Activated T-cell treated with anti-CD3 and anti-CD28 coated beads, Interleukin-2, amount 50 U/mL, for 1 hour (primary cell): ENCODE data around the gene SPRED3.

Experiments used
- DNase-seq: peaks from one replicate; pipeline ENCODE4 v3.0.0-alpha.2; 2020

The SPRED3 gene

DNA sequence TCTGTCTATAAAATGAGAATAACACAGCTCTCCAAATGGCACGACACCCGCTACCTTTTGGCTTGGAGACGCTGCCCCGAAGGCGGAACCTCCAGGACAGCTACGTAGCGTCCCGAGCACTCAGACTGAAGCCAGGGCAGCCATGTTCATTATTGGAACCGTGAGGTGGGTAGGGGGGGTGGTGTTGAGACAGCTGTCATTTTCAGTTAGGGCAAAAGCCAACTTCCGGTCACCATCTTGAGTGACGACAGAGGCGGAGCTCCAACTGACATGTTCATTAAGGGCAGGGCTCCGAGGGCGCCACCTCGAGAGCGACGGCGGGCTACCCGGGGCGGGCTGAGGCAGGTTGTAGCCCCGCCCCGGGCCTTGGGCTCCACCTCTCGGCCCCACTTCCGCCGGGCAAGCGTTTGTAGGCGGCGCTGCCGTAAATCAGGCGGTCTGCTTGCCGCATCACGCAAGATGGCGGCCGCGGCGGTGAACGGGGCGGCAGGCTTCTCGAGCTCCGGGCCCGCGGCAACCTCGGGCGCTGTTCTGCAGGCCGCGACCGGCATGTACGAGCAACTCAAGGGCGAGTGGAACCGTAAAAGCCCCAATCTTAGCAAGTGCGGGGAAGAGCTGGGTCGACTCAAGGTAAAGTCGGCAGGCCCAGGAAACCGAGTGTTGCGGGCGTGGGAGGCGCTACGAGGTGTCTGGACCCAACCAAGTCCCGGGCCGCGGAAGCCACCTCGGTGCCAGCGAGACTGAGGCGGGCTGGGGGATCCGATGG is 14.0 kb upstream of the SPRED3 start, which contains the start of gene PSMD8:
Gene PSMD8, plus strand, starts transcription at position 240 of the 766 bp plus-strand sequence. Its CDS starts 31 bp downstream, at position 271.
- DNase-seq = peak; percentile 98

DNA sequence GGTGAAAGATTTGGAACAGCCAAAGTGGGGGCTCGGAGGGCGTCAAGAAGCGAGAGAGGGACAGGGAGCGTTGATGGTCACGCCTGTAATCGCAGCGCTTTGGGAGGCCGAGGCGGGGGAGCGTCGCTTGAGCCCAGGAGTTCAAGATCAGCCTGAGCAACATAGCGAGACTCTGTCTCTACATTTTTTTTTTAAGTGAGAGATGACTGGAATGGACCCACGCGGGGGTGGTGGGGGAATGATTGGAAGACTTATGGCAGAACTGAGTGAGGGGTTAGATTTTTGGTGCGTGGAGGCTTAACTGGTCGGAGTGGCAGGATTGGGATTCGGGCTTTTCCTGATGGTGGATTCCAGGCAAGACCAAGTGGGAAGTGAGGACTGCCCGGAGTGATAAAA is 13.4 kb upstream of the SPRED3 start:
- no peak for DNase-seq

- no peak for DNase-seq
Observed at GRCh38 chr19:38375748-38376147, 12.7 kb upstream of the SPRED3 start.

DNA sequence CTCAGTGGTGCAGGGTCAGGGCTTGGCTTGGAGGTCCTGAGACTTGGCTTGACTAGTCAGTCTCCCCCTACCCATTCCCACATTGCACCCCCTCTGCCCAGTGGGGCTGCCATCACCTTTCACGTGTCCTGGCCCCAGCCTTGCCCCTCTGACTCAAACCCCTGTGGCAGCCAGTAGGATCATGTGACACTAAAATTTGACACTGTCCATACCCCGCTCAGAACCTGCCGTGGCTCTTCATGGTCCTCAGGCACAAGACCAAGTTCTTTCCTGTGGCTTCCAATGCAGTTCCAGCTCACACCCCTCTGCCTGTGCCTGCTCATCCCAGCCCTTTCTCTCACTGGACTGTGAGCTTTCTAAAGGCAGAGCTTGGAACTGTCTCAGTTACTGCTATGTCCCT is 11.9 kb upstream of the SPRED3 start:
- DNase-seq = no peak

- no peak for DNase-seq
Observed at GRCh38 chr19:38377052-38377451, 11.4 kb upstream of the SPRED3 start.

DNA sequence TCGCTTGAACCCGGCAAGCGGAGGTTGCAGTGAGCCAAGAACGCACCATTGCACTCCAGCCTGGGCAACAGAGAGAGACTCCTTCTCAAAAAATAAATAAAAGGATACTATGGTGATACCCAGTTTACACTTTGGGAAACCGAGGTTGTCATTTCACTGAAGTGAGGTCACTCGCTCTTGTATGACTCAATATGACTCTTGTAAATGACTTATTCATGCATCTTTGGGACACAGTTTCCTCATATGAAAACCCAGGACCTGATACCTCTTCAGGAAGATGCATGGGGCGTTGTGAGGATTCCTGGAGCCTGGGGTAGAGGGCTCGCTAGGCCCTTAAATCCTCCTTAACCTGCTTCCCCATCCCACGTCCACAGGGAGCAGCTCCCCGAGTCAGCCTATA is 9.6 kb upstream of the SPRED3 start:
- DNase-seq = no peak

- no peak for DNase-seq
Observed at GRCh38 chr19:38381138-38381537, 7.4 kb upstream of the SPRED3 start.

DNA sequence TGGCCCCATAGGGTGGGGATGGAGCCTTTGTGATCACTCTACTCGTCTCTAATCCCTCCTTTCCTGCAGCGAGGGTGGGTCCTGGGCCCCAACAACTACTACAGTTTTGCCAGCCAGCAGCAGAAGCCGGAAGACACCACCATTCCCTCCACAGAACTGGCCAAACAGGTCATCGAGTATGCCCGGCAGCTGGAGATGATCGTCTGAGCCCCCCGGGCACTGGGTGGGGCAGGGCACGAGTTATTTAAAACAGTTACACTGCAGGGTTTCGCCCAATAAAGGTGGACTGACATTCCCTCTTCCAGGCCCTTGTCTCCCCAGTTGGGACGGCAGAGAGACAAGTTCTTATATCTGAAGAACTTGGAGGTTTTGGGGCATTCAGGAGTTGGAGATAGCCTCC is 5.3 kb upstream of the SPRED3 start:
- no peak for DNase-seq

DNA sequence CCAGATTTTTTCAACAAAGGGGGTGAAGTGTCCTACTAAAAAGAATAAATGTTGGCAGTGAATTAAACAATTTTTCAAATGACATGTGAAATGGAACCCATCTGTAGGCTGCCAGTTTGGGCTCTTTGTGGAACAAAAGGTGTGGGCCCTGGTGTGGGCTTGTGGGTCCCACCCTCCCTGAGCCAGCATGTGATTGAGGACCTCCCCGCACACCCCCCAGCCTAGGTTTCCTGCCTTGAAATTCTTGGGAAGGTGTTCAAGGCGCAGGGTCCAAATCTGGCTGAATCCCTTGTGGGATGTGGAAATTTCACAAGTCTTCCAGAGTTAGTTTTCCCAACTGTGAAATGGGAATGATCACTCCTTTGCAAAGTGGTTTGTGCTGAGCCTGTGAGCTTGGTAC is 4.8 kb upstream of the SPRED3 start:
- DNase-seq = no peak

GRCh38 chr19:38384209-38385027 is 4.1 kb upstream of the SPRED3 start:
- DNase-seq = no peak

- no peak for DNase-seq
Observed at GRCh38 chr19:38385057-38385803, 3.3 kb upstream of the SPRED3 start.

DNA sequence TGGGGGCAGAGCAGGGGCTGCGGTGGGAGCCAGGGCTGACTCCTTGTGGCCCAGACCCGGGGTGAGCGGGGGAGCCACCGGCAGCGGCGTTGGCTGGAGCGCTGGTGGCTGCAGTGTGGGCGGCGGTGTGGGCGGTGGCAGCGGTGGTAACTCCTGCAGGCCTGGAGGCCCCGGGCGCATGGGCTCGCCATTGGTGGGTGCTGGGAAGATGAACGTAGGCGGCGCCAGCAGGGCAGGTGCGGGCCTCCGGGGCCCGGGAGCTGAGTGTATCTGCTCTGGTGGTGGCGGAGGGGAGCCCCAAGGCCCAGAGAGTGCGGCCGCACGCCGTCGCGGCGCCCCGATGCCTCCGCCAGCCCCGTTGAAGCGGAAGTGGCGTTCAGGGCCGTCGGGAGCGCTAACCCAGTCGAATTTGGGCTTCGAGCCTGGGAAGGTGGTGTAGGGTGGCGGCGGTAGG is 2.7 kb upstream of the SPRED3 start:
- no peak for DNase-seq

- DNase-seq = no peak
Observed at GRCh38 chr19:38386300-38386970, 2.1 kb upstream of the SPRED3 start.

DNA sequence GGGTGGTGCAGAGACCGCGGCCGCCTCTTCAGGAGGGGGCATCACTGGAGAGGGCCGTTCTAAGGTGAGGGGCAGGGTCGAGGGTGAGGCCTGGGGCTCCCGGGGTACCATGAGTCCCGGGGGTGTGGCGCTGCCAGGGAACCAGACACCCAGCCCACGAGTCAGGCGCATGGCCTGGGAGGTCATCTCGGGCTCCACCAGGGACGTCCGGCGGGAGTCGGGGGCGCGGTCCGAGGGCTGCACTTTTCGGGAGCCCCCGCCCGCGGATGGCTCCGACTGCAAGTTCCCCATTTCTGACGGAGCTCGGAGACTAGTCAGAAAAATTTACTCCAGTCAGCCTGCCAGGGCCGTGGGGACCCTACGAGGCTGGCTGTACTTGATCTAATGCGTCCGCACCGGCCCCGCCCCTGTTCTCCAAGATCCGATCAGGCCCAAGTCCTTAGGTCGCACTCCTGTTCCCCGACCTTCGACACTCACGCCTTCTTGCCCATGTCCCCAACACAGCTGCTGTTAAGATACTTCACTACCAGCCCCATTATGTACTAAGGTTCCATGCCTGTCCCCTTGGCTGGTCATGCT is 1.4 kb upstream of the SPRED3 start:
- no peak for DNase-seq

DNA sequence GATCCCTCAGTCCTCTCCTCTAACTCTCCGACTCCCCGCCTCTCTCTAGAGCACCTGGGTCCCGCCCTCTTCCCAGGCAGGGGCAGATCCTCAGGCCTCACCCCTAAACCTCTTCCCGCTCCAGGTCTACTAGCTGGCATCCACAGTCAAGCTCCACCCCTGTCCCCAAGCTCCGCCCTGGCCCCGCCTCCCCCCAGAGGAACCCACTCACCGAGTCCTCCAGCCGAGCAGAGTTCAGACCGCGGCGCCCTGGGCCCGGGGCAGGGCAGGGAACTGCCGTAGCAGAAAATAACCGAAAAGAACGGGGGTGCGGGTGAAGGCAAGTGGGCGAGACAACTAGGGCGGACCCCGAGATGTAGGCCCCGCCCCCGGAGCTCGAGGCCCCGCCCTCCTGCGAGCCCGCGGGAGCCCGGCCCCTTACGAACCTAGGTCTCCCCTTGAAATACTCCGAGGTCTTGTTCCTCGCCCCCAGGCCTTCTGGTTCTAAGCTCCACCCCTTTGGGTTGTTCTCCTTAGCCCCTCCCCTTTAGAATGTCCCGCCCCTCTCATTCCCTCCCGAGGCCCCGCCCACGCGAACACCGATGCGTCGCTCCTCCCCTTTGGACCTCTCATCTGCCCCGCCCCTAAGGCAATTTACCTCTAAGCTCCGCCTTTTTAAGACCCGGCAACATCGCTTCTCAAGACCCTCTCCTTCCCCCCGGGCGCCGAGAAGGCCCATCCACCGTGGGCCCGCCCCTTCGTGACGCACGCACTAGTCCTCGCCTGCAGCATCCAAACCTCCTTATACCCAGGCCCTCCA is 748 bp upstream of the SPRED3 start, which contains the start of gene GGN:
Gene GGN, minus strand, starts transcription at position 485 of the 799 bp plus-strand sequence. CDS start 773 bp downstream, outside the sequence.
- peak; percentile 82 for DNase-seq

DNA sequence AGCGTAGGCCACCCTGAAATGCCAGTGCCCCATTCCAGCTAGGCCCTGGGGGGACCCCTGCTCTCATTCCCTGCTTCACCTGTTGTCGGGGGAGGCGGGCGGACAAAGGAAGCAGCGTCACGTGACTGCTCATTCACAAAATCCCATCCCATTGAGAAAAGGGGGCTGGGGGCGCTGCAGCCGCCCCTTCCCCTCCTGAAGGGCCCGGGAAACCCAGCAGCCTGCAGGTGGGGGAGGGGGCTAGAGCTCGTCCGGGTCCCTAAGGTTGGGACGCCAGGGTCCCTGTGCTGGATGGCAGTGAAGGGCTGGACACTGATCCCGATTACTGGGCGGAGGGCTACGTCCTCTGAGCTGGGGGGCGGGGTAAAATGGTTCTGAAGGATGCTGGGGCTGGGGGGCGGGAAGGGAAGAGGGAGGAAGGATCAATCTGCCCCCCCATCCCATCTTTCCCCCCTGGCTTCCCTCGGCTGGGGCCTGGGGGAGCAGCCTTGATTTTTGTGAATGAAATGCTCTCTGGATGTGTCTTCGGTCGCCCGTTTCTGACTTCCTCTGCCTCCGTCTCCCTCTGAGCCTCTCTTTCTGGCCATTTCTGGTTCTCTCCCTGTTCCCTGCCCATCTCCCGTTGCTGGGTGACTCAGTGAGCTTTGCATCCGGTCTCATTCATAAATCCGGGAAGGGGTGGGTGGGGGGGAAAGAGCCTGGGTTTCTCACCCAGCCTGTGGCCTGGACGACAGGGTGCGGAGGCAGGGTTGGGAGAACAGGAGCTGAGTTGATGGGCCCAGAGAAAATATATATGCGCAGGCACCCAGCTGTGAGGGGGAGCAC is 816 bp downstream of the SPRED3 start:
- DNase-seq = no peak

DNA sequence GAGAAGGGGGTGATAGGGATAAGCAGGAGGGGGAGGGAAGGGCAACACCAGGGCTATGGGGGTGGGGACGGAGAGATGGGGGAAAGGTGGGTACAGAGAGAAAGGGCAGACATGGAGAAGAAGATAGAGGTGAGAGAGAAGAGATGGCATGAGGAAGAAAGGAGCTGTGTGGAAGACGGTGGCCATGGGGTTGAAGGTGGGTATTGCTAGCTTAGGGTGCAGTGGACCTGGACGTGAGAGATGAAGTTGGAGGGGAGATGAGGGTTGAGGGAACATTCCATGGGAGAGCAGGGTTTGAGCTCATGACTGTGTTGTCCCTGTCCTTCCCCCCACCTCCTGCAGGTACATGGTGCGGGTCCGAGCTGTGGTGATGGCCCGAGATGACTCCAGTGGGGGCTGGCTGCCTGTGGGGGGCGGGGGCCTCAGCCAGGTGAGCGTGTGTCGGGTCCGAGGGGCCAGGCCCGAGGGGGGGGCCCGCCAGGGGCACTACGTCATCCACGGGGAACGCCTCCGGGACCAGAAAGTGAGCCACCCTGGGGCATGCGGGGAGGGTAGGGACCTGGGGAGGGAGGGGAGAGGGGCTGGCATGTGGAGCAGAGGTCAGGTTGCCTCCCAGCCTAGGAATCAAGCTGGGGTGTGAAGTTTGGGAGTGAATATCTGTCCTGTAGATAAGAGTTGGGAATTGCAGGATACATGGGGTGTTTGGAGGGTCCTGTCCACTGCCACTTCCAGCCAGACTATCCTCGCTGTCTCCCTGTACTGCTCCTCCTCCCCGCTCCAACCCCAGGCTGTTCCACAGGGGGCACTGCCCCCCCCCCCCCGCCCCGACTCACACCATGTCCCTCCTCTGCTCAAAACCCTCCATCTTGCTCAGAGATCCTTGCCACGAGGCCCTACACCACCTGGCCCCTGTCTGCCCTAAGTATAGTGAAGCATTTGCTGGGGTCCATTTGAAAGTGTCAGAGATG is 1.7 kb downstream of the SPRED3 start:
- DNase-seq = no peak

GRCh38 chr19:38391911-38392464 is 3.5 kb downstream of the SPRED3 start:
- DNase-seq = no peak
